HepG2 (cell line): ENCODE measurements around the gene ZFP69. TPM values are rescaled to one million over a fixed set of nuclear protein-coding genes. Genes with fewer than 3 reads are reported as not detected.

Experiments
- CEBPG ChIP-seq: IDR thresholded peaks from 2 replicates; pipeline ENCODE4 v1.6.1; 2016
- GMEB1 ChIP-seq: sonication (generic); formaldehyde crosslinking; IDR thresholded peaks from 2 replicates; pipeline ENCODE4 v1.5.1; 2020; ENCODE audit warnings: missing genetic modification reagents, mild to moderate bottlenecking, borderline replicate concordance
- MAFF ChIP-seq: IDR thresholded peaks from 2 replicates; pipeline ENCODE4 v1.6.1; 2011; ENCODE audit warnings: low read depth, low read length, improper control_type of control experiment
- PAWR ChIP-seq: sonication (generic); formaldehyde crosslinking; IDR thresholded peaks from 2 replicates; pipeline ENCODE4 v1.4.0; 2020; ENCODE audit warnings: missing genetic modification reagents, mild to moderate bottlenecking, borderline replicate concordance
- SYNCRIP ChIP-seq: fragments of 200-400 bp; formaldehyde crosslinking; IDR thresholded peaks from 2 replicates; pipeline ENCODE4 v1.6.1; 2018; ENCODE audit warnings: mild to moderate bottlenecking, low read depth, low read length; ENCODE audit not compliant: insufficient read depth
- UBTF ChIP-seq: sonication (generic); formaldehyde crosslinking; IDR thresholded peaks from 2 replicates; pipeline ENCODE4 v1.4.0; 2020; ENCODE audit warnings: mild to moderate bottlenecking, missing genetic modification reagents
- ZBTB34 ChIP-seq: sonication (generic); formaldehyde crosslinking; IDR thresholded peaks from 2 replicates; pipeline ENCODE4 v1.8.0; 2022; ENCODE audit warnings: mild to moderate bottlenecking, missing genetic modification reagents
- ZNF468 ChIP-seq: sonication (generic); formaldehyde crosslinking; IDR thresholded peaks from 2 replicates; pipeline ENCODE4 v1.8.0; 2022; ENCODE audit warnings: mild to moderate bottlenecking, moderate library complexity, missing genetic modification reagents
- ZNF552 ChIP-seq: sonication (generic); formaldehyde crosslinking; IDR thresholded peaks from 2 replicates; pipeline ENCODE4 v1.9.0; 2022; ENCODE audit warnings: missing genetic modification reagents, mild to moderate bottlenecking, borderline replicate concordance
- ZNF556 ChIP-seq: sonication (generic); formaldehyde crosslinking; IDR thresholded peaks from 2 replicates; pipeline ENCODE4 v1.4.0; 2020; ENCODE audit warnings: mild to moderate bottlenecking, missing genetic modification reagents, borderline replicate concordance
- polyA plus RNA-seq, 8 experiments: library from polyadenylated mRNA; depleted of rRNA in 3 of 8; stranded (reverse) in 7 of 8; unstranded in 1 of 8; fragments of >200 nt; fragmentation: Illumina TruSeq in 4 of 8; extraction: Trizol in 4 of 8; gene quantifications; 2 replicates each; pipeline versions ENCODE4 v1.2.1 to v1.2.3, GENCODE V29; 2011 to 2016; ENCODE audit warnings: low read depth in 4 of 8, missing spikeins in 1 of 8, mixed read lengths in 1 of 8; ENCODE audit not compliant: insufficient read depth in 1 of 8
- total RNA-seq, 5 experiments: library from RNA; depleted of rRNA; stranded (reverse); fragments of >200 nt; fragmentation: Illumina TruSeq; extraction: Trizol; gene quantifications; 2 replicates each; pipeline ENCODE4 v1.2.3, GENCODE V29; 2016; ENCODE audit warnings: low read depth in 1 of 5
- TF ChIP-seq, protein P1 (sequence below): sonication (generic); formaldehyde crosslinking; IDR thresholded peaks from 2 replicates; pipeline ENCODE4 v1.5.1; 2020; ENCODE audit warnings: mild to moderate bottlenecking, missing genetic modification reagents, moderate library complexity
- TF ChIP-seq, protein P2 (sequence below): sonication (generic); formaldehyde crosslinking; IDR thresholded peaks from 2 replicates; pipeline ENCODE4 v1.4.0; 2020; ENCODE audit warnings: missing genetic modification reagents
- TF ChIP-seq, protein P3 (sequence below): sonication (generic); formaldehyde crosslinking; IDR thresholded peaks from 2 replicates; pipeline ENCODE4 v1.5.1; 2020; ENCODE audit warnings: missing genetic modification reagents, mild to moderate bottlenecking, borderline replicate concordance

Gene ZFP69
- total and polyA plus RNA-seq, 2 of the 13 experiments (the other 11 are each of a cell fraction or from before 2014, with no cell fraction given) = 2.6 to 5.6 TPM

DNA sequence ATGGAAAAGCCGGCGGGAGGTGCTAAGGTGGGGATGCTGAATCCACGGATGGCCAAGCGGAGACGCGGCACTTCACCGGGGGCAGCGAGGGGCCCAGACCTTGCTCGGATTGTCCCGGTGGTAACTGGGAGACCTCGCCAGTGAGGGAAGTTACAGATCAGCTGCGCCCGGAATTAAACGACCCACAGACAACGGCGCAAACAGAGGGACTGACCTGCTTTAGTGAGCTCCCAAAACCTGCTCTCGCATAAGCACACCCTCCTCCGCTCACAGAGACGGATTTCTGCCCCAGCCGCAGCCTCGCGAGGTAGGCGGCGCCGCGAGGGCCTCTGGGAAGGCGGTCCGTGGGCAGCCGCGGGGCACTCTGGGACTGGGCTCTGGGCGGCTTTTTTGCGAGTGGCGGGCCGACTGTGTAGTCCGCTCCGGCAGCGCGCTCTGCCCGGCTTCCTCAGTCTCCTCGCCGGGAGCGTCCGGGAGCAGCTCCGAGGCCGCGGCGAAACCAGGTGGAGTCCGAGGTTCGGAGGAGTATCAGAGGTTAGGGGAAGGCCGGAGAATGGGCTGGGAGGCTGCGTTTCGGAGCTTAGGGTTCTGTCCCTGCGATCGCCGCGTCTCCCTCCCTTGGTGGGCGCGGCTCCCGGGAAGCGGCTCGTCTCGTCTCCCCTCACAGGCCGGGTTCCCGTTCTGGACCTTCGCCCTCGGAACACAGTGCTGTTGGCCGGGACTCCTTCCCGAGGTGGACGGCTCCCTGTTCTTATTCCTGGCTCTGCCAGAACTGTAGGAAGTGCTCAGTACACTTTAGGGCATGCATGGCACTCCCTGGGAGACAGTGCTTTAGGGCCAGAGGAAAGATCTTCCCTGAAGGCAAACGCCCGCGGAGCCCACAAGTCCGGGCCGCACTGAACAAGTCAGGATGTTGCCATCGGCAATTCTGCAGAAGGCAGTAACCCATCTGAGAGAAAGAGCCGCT, 31.6 kb downstream of the ZFP69 start, which contains the start of gene EXO5 (continued):
- TF ChIP-seq, protein P1, sequence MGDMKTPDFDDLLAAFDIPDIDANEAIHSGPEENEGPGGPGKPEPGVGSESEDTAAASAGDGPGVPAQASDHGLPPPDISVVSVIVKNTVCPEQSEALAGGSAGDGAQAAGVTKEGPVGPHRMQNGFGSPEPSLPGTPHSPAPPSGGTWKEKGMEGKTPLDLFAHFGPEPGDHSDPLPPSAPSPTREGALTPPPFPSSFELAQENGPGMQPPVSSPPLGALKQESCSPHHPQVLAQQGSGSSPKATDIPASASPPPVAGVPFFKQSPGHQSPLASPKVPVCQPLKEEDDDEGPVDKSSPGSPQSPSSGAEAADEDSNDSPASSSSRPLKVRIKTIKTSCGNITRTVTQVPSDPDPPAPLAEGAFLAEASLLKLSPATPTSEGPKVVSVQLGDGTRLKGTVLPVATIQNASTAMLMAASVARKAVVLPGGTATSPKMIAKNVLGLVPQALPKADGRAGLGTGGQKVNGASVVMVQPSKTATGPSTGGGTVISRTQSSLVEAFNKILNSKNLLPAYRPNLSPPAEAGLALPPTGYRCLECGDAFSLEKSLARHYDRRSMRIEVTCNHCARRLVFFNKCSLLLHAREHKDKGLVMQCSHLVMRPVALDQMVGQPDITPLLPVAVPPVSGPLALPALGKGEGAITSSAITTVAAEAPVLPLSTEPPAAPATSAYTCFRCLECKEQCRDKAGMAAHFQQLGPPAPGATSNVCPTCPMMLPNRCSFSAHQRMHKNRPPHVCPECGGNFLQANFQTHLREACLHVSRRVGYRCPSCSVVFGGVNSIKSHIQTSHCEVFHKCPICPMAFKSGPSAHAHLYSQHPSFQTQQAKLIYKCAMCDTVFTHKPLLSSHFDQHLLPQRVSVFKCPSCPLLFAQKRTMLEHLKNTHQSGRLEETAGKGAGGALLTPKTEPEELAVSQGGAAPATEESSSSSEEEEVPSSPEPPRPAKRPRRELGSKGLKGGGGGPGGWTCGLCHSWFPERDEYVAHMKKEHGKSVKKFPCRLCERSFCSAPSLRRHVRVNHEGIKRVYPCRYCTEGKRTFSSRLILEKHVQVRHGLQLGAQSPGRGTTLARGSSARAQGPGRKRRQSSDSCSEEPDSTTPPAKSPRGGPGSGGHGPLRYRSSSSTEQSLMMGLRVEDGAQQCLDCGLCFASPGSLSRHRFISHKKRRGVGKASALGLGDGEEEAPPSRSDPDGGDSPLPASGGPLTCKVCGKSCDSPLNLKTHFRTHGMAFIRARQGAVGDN (CRISPR knock-in tag) = peak; percentile 100
- TF ChIP-seq UBTF = peak; percentile 67
- TF ChIP-seq CEBPG (CRISPR knock-in tag) = no peak
- TF ChIP-seq, protein P2, sequence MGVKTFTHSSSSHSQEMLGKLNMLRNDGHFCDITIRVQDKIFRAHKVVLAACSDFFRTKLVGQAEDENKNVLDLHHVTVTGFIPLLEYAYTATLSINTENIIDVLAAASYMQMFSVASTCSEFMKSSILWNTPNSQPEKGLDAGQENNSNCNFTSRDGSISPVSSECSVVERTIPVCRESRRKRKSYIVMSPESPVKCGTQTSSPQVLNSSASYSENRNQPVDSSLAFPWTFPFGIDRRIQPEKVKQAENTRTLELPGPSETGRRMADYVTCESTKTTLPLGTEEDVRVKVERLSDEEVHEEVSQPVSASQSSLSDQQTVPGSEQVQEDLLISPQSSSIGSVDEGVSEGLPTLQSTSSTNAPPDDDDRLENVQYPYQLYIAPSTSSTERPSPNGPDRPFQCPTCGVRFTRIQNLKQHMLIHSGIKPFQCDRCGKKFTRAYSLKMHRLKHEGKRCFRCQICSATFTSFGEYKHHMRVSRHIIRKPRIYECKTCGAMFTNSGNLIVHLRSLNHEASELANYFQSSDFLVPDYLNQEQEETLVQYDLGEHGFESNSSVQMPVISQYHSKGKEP (CRISPR knock-in tag) = peak; percentile 69; the same call in 1 of the 2 replicates
- TF ChIP-seq ZNF552 = peak; percentile 74; the same call in 1 of the 2 replicates
- no peak for TF ChIP-seq SYNCRIP
- TF ChIP-seq PAWR (CRISPR knock-in tag) = no peak
- TF ChIP-seq, protein P3, sequence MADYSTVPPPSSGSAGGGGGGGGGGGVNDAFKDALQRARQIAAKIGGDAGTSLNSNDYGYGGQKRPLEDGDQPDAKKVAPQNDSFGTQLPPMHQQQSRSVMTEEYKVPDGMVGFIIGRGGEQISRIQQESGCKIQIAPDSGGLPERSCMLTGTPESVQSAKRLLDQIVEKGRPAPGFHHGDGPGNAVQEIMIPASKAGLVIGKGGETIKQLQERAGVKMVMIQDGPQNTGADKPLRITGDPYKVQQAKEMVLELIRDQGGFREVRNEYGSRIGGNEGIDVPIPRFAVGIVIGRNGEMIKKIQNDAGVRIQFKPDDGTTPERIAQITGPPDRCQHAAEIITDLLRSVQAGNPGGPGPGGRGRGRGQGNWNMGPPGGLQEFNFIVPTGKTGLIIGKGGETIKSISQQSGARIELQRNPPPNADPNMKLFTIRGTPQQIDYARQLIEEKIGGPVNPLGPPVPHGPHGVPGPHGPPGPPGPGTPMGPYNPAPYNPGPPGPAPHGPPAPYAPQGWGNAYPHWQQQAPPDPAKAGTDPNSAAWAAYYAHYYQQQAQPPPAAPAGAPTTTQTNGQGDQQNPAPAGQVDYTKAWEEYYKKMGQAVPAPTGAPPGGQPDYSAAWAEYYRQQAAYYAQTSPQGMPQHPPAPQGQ = no peak
- TF ChIP-seq ZNF468 (CRISPR knock-in tag) = no peak
- TF ChIP-seq MAFF = no peak
- no peak for TF ChIP-seq ZBTB34 (CRISPR knock-in tag)
- peak; percentile 65; the same call in 1 of the 2 replicates for TF ChIP-seq GMEB1 (CRISPR knock-in tag)
- peak; percentile 72; the same call in 1 of the 2 replicates for TF ChIP-seq ZNF556 (CRISPR knock-in tag)
